Activated naive CD4-positive, alpha-beta T cell (primary cell): Measurements from ENCODE around the gene SH3RF1.

Source experiments
- DNase-seq, 4 experiments: peaks; one replicate each; lab custom pipeline; 2025; lab: John Stamatoyannopoulos, UW

Gene SH3RF1

DNA sequence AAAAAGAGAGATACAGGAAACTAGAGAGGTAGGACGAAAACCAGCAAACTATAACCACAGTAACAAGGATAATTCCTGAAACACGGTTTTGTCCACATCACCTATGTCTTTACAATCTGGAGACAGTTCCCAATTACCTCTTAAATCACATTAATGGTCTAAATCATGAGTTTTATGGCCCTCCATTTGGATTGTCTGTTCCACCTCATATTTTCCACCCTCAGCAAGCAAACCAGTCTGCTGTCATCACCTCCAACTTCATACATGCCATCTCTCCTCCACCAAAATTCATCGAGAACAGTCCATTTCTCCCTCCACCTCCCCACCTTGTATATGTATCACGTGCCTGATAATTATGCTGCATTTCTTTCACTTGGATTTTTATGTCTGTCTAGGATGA lies 107.3 kb downstream of the SH3RF1 start:
- no peak for DNase-seq

DNA sequence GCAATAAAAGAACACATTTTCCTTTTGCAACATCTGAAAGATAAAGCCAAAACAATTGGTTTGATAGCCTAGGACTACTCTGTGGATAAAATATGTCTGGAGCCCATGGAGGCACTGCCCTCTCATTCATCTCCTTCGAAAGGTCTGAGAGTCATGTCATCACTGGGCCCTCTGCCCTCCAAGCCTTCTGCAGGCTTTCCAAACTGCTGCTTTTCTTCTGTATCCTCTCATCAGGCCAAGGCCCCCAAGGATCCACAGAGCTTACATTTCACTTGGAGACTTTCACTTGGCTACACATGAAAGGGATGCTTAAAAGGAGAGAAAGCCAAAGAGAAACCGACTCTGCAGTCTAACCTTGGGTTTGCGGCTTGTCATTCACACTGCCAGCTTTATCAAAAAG lies 109.9 kb downstream of the SH3RF1 start:
- no peak for DNase-seq

DNA sequence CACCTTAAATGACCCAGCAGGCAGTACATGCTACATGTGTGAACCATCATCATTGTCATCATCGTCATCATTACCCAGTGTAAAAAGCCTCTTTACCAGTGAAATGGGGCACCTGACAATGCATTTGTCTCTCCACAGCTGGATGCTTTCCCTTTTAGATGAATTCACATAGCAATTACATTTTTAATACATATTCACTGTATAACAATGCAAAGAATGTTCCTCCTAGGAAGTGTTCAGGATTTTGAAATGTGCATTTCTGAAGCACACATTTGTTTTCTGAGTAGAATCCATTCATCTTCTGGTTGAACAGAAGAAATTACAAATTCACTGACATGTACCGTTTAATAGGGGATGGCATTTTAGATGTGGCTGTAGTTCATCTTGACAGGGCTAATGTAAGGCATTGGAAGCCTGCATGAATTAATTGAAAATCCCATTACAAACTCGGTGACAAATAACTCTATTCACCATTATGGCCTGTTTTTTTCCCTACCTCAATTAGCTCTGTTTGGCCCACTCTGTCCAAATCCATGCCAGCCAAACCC lies 111.1 kb downstream of the SH3RF1 start:
- no peak for DNase-seq

DNA sequence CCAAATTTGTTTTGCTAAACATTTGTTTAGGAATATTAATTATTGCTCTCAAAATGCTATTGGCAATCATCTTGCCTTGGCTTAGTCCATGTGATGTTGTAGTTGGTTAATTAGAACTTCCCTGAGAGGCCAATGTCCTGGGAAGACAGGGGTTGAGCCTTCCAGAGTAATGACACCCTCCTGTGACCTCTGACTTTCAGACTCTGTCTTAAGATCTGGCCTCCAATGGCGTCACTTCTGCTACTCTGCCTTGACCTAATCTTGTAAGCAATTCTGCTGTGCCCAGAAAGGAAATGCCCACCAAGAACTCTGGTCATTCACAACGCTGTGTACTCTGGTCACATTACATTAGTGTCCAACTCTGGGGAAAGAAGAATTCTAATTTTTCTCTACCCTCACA lies 111.9 kb downstream of the SH3RF1 start:
- DNase-seq = no peak

DNA sequence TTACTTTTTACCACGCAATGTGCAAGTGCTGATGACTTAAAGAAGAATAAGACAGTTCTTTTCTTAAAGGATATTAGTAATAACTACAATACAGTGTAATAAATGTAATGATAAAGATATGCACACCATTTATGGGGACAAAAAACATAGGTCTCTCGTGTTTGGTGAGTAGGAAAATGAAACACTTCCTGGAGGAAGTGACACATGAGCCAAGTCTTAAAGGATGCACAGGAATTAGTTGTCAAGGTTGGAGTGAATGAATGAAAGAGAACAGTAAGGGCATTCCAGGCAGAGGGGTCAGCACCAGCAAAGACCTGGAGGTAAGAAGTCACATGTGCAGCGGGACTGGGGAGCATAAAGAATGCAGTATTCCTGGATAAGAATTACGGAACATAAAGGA lies 112.7 kb downstream of the SH3RF1 start:
- no peak for DNase-seq

DNA sequence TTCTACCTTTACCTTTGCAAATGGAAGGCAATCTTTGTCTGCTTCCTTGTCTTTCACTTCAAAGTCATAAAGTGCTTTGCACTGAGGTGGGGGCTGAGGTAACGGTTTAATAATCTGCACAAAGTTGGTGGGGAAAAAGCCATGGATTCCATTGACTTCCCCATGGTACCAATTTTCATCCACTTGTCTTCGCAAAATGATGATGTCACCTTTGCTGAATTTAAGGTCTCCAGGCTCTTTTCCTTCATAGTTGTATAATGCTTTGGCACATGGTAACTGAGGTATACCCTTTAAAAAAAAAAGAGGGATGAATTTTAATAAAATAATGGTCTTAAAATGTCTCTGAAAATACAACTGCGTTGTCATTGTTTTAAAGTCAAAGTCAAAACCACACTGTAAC lies 114.4 kb downstream of the SH3RF1 start:
- DNase-seq = no peak

DNA sequence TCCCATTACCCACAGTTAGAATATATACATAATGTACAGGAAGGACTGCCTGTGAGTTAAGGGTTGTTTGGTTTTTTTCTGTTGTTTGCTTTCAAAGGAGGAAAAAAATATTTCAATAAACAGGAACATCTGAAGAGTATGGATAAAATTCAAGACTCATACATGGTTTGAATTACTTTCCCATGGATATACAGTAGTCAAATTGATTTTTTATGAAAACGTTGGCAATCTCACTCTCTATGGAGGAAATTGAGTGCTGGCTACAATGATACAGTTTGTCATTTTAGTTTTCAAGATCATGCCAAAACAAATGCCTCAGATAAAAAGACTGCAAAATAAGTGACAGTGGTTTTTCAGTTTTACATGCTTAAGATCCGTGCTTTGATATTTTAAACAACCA lies 116.6 kb downstream of the SH3RF1 start:
- no peak for DNase-seq

DNA sequence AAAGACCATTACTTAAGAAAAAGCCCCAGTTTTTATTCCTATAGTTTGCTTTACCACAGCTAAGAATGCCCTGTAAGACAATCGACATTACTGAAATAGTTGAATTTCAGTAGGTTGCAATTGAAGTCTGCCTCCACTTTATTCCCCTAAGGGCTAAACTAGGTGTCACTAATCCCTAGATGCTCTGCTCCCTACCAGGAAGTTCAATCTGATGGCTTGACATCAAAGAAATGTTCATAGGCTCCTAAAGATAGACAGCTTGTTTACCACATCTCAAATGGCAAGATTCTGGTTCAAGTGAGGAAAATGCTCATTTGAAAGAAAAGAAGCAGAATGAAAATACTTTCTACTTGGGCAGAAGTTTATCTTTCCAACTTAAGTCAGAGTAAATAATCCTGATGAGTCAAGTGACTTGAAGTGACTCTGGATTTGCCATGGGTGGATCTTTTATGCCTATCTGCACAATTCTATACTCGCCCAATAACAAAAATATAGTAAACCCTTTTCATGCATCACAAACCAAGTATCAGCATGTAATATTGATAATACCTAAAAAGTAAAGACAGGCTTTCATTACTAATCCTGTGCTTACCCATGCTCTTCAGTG lies 117.2 kb downstream of the SH3RF1 start:
- DNase-seq = no peak

DNA sequence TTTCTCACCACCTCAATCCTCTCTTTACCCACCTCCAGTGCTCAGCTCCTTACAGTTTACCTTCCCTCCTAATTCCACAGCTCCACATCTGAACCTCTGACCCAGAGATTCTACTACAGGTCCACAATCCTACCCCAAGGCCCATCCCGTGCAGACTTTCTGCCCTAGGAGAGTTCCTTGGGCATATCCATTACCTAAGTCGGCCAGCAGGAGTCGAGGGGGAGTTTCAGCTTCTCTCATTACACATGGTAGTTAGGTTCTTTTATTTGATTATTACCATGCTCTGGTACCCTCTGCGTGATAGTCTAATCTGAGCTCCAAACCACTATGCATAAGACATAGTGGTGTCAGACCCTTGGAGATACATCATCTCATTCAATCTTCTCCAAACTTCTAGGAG lies 117.9 kb downstream of the SH3RF1 start:
- no peak for DNase-seq

DNA sequence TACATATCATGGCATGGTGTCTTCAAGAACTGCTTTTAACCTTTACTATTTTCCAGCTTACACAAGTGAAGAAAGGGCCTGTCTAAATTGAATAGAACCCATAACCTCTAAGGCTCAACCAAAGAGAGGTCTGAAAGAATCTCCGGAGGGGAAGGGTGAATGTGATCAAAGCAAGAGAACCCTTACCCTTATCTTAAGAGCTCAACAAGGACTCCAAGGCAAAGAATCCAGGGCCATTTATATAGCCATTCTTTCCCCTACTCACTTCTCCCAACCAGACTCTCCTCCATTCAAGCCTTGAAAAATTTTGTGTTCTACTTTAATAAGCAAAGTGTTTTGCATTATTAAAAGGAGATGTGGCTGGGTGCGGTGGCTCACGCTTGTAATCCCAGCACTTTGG lies 118.7 kb downstream of the SH3RF1 start:
- no peak for DNase-seq

DNA sequence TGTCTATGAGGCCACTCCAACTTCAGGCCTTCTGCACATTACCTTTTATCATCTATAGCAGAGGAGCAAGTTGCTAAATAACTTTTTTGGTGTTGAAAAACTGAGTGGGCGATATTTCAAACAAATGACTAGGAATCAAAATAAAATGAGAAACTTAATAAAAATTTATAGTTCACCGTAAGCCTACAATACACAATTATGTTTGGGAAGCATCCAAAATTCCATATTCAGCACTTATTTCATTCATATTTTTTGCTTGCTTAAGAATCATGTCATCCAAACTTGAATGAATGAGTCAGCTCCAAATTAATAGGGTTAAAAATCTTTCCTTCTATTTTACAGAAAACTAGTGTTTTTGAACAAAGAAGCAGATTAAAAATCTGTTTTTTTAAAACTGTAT lies 119.1 kb downstream of the SH3RF1 start:
- DNase-seq = no peak

DNA sequence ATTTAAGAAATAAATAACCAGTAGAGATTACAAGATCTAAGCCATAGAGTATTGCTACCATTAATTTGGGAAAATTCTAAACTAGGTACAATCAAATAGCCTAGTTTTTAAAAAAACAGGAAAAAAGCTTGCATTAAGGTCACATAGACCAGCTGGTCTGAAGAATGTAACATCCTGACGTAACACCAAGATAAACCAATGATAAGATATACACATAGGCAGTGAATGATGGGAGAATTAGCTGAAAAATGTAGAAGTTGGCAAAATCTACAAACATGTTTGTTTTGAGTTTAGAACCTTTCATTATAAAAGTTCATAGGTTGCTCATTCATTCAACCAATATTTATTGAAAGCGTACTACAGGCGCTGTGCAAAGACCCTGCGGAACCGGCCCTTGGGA lies 120.0 kb downstream of the SH3RF1 start:
- DNase-seq = no peak

DNA sequence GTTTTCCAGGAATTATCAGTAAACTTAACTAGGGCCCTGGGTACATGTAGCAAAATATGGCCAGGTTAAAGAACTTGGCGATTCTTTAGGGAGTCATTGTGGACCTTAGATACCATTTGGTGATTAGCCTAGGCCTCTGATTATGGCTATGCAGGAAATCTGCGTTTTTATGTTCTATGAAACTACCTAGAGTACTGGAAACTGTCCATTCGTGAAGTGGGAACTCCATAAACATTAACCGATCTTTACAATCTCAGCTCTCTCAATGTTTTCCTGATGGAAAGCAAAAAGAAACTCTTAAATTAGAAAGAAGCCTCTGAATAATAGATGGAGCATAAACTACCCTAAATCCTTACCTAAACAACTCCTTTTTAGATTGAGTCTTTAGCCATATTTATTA lies 121.9 kb downstream of the SH3RF1 start:
- no peak for DNase-seq

DNA sequence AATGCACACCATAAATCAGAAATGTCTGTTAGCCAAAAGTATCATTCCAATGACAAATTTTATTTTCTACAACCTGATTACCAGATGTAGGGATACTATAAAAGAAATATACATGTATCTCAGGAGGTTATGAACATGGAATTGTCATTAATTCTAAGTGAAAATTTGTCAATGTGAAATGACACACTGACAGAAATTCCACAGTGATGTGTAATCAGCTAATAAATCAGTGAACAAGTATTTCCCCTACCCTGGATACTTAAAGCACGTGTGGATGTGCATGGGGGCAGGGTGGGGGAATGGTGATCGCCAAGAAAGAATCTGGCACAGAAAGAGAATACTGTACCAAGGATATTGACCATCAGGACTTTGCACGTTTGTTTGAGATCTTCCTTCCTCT lies 123.6 kb downstream of the SH3RF1 start:
- DNase-seq = no peak

DNA sequence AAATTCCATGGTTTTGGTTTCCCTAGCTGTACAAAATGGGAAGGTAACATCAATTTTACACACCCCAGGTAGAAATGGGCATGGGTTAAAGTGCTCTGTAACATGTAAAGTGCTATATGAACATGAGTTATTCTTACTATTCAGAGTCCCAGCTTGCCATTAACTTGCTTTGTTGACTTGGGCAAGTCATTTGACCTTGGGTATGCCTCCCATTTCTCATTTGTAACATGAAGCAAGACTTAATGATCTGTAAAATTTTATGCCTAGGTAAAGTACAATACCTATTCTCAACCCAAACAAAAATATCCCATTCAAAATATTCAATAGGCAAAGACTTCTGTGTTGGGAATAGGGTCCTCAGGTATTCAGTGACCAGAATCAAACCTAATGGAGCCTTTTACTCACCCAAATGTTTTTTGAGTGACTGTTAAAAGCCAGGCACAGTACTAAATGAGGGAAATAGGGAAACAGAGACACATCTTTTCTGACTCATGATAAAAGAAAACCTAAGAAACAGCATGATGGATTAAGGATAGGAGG lies 126.6 kb downstream of the SH3RF1 start:
- no peak for DNase-seq

DNA sequence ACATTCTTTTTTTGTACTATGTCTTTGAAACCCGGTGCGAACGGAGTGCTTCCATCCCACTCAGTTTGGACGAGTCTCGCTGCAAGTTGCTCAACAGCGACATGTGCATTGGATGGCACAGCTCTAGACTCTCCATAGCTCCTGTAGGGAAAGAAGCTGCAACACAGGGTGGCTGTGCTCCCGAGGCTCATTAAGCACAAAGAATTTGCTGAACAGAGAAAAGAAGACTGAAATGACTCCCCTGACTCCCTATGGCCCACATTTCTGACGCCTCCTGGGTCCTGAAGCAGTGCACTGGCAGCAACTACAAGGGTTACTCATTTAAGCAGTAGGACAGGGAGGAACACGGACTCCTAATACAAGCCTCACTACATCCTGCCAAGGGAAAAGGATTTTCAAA lies 127.4 kb downstream of the SH3RF1 start:
- no peak for DNase-seq

DNA sequence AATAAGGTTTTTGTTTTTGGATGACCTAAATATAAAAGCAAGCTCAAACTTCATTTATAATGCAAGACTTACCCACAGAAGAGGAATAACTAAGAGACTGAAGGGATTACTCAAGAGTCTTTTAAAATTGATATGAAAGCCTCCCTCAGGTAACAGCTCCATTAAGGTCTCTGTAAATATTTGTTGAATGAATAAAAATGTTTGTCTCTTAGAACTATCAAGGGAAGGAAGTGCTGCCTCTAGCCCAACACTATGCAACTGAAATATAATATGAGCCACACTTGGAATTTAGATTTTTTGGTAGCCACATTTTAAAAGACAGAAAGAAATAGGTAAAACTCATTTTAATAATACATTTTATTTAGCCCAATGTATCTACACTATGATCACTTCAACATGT lies 127.8 kb downstream of the SH3RF1 start:
- no peak for DNase-seq

DNA sequence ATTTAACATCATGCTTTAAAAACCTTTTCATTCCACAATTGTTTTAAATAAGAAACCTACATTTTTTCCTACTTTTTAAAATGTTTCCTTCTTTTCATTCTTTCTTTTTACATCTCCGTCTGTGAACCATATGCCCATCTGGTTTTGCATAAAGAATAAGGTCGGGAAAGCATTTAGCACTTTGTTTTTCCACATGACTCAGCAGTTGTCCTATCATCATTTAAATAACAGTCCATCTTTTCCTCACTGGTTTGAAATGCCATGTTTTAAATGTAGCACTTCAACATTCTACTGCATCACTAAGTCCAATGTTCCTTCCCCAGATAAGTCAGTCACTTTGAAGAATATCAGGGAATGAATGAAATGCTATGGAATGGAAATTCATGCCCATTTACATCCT lies 128.4 kb downstream of the SH3RF1 start:
- no peak for DNase-seq

DNA sequence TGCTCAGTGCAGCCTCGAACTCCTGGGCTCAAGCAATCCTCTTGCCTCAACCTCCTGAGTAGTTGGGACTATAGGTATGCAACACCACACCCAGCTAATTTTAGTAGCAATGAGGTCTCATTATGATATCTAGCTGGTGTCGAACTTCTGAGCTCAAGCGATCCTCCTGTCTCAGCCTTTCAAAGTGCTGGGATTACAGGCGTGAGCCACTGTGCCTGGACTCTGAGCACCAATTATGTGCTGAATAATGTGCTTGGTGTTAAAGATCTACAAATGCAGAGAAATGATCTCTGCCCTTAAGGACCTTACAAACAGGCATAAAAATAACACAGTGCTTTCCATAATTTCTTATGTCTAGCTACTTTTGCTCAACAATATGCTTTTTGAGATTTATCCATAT lies 131.7 kb downstream of the SH3RF1 start:
- no peak for DNase-seq

DNA sequence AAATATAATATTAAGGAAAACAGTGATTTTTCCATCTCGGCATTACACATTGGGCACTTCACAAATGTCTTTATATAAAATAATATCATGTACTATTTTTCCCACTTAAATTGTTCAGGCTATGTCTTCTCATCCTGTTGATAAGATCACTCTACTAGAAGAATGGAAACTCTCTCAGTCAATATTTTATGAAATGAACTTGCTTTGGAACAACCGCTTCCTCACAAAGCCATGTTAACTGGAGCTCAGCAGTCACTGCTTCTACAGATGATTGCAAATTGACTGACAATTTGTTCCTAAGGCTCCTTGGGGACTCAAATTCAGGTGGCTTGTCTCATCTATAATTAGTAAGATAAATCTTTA lies 133.2 kb downstream of the SH3RF1 start:
- no peak for DNase-seq

DNA sequence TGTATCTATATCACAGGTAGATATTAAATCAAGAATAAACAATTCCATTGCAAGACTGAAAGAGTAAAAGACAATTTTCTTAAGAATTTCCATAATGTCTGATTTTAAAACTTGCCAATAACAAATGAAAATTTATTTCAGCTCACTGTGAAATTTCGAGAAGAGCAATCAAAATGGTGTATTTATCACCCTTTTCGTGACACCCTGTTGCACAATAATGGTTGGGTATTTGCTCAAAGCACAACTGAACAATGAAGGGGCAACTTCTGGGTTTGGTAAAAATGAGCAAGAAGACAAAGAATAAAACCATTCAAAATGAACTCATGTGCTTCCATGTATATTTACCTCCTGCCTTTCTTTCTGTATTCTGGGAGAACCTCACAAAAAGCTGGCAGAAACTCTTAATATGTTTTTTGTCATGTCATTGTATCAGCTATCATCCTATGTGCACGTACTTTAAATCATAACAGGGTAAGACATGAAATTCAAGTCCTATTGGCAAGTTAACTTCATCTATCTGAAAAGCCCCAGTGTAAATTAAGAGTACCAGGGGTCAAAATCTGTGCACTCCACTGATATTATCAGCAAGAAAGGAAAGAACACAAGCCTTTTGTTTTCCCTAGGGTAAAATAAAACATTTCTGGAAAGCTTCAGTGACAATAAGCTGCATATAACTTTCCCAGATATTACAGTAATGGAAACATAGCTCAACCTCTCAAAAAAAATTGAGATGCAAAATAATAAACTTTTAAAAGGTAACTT lies 133.8 kb downstream of the SH3RF1 start:
- no peak for DNase-seq

DNA sequence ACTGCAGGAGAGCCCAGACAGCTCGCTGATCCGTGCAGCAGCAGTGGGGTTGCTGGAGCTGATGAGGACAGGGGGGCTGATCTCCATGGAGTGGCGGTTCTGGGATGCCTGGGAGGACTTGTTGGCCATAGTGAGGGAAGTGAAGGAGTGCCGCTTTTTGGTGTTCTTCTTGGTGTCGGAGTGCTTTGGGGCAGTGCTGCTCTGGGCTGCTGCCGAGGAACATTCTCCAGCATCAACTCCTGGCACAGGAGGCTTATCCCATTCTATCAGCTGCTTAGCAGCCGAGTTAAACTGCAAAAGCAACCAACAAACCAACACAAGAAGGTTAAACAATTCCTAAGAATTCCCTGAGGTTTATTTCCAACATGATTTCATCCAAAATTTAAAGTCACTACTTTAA lies 134.4 kb downstream of the SH3RF1 start:
- DNase-seq = no peak

DNA sequence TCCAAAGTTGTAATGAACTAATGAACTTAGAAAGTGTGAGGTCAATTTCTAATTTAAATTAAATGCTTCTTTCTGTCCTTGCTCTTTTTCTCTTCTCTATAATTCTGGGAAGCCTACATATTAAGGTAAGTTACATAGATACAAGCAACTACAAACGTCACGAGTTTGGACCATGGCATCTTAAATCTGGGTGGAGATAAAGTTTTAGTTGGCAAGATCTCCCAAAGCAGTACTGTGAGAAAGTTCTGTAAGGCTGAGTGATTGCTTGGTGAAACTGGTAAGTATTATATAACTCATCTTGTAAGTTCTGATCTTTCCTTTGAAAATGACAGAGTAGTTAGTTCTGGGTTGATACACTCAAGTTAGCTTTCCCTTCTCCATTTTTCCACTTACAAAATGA lies 135.0 kb downstream of the SH3RF1 start:
- no peak for DNase-seq

DNA sequence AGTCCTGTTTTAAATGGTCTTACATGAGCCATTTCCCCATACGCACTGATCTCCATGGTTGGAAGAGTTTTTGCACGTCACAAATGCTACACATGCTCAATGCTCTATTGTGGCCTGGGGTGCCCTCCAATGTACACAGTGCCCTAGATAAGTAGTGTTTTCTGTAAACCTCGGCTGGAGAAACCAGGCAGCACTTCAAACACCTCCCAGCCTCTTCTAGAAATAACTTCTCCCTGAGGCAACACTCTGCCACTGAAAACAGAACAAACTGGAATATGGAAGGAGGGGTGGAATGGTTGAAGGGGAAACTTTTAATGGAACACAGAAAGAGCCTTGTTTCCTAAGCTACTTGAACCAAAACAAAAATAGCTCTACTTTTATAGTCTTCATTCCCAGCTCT lies 136.8 kb downstream of the SH3RF1 start:
- no peak for DNase-seq
